Upper lobe of right lung (tissue), 1 donor: ENCODE measurements around the gene PLA2G3. TPM values are rescaled to one million over a fixed set of nuclear protein-coding genes. Genes with fewer than 3 reads are reported as not detected.
A peak's percentile ranks its signal among the peaks of the same experiment; 100 is the strongest.

ENCODE experiments used
- ATAC-seq: fragments of 200-7000 bp; cut with Tn5 transposase; one replicate; pipeline ENCODE4 v1.9.1; 2020; ENCODE audit warnings: mild to moderate bottlenecking, moderate library complexity
- DNase-seq: peaks from one replicate; pipeline ENCODE4 v3.0.0-alpha.2; 2020
- H3K27ac ChIP-seq: fragments of 200-600 bp; one replicate; pipeline ENCODE4 v1.8.0; 2022
- H3K27me3 ChIP-seq: fragments of 200-600 bp; one replicate; pipeline ENCODE4 v1.8.0; 2022; ENCODE audit warnings: mild to moderate bottlenecking
- H3K36me3 ChIP-seq: fragments of 200-600 bp; one replicate; pipeline ENCODE4 v1.8.0; 2022
- H3K4me1 ChIP-seq: fragments of 200-600 bp; one replicate; pipeline ENCODE4 v1.8.0; 2022
- H3K4me3 ChIP-seq: fragments of 200-600 bp; one replicate; pipeline ENCODE4 v1.8.0; 2022; ENCODE audit warnings: mild to moderate bottlenecking
- H3K9me3 ChIP-seq: fragments of 200-600 bp; one replicate; pipeline ENCODE4 v1.8.0; 2022
- intact Hi-C: fragments of 100-400 bp; cut with DNase I; formaldehyde crosslinking; loops from one replicate; pipeline ENCODE4 v1.11.0; 2022
- total RNA-seq: library from RNA; stranded (reverse); fragmentation: NEBNext Ultra II Directional; extraction: Animal tissue kit (Norgen Biotek cat#: 25700); gene quantifications from one replicate; pipeline ENCODE4 v1.2.1, GENCODE V29; 2021
- TF ChIP-seq, protein P1 (sequence below): fragments of 200-600 bp; IDR thresholded peaks from one replicate; pipeline ENCODE4 v1.8.0; 2022; ENCODE audit warnings: antibody characterized with exemption
- donor health status: DM: no; HTN: yes; CAD: no; lungs with severe emphysema.

The PLA2G3 gene
- total RNA-seq, 1 donor from 2014 or later = 6.9 TPM

GRCh38 chr22:31143537-31143936 lies 3.2 kb upstream of the PLA2G3 start:
- no peak overlapping the region for H3K27ac ChIP-seq
- H3K4me1 ChIP-seq = peaks cover under 1% of the 10 kb centered on the region
- TF ChIP-seq, protein P1, sequence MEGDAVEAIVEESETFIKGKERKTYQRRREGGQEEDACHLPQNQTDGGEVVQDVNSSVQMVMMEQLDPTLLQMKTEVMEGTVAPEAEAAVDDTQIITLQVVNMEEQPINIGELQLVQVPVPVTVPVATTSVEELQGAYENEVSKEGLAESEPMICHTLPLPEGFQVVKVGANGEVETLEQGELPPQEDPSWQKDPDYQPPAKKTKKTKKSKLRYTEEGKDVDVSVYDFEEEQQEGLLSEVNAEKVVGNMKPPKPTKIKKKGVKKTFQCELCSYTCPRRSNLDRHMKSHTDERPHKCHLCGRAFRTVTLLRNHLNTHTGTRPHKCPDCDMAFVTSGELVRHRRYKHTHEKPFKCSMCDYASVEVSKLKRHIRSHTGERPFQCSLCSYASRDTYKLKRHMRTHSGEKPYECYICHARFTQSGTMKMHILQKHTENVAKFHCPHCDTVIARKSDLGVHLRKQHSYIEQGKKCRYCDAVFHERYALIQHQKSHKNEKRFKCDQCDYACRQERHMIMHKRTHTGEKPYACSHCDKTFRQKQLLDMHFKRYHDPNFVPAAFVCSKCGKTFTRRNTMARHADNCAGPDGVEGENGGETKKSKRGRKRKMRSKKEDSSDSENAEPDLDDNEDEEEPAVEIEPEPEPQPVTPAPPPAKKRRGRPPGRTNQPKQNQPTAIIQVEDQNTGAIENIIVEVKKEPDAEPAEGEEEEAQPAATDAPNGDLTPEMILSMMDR = no peak
- H3K27me3 ChIP-seq = no peaks in the 10 kb centered on the region
- DNase-seq (peak; percentile 54), ATAC-seq (no peak)
- no peak overlapping the region for H3K4me3 ChIP-seq
- no peaks in the 10 kb centered on the region for H3K9me3 ChIP-seq
- no peaks in the 10 kb centered on the region for H3K36me3 ChIP-seq
- intact Hi-C loops = no loop called here

GRCh38 chr22:31143038-31143437 lies 2.7 kb upstream of the PLA2G3 start:
- H3K9me3 ChIP-seq = no peaks in the 10 kb centered on the region
- TF ChIP-seq, protein P1 = no peak
- H3K27me3 ChIP-seq = no peaks in the 10 kb centered on the region
- intact Hi-C loops = no loop called here
- H3K36me3 ChIP-seq = no peaks in the 10 kb centered on the region
- ATAC-seq (no peak), DNase-seq (peak; percentile 28)
- H3K27ac ChIP-seq = no peak overlapping the region
- H3K4me1 ChIP-seq = no peaks in the 10 kb centered on the region
- H3K4me3 ChIP-seq = no peak overlapping the region

GRCh38 chr22:31142285-31142684 lies 2.0 kb upstream of the PLA2G3 start:
- H3K4me1 ChIP-seq = no peaks in the 10 kb centered on the region
- no peaks in the 10 kb centered on the region for H3K9me3 ChIP-seq
- ATAC-seq (no peak), DNase-seq (peak; percentile 44)
- no peaks in the 10 kb centered on the region for H3K36me3 ChIP-seq
- TF ChIP-seq, protein P1 = no peak
- H3K27me3 ChIP-seq = no peaks in the 10 kb centered on the region
- H3K27ac ChIP-seq = no peak overlapping the region
- H3K4me3 ChIP-seq = no peak overlapping the region
- intact Hi-C loops = no loop called here

DNA sequence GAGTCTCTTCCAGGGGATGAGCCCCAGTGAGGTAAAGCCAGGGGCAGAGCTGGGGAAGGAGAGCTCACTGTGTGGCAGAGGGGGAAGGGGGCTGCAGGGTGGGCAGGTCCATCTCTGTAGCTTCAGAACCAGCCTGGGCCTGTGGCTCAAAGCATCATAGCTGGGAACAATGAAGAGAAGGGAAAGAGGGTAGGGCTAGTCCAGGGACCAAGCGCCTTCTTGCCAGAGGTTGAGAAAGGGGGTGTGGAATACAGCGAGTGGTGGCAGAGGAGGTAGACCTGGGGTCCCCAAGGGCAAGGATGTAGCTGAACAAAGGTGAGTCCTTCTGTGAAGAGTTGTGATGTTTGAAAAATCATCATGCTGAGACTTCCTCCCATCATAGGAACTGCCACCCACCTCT lies 1.2 kb upstream of the PLA2G3 start:
- no peaks in the 10 kb centered on the region for H3K36me3 ChIP-seq
- intact Hi-C loops = no loop called here
- H3K27me3 ChIP-seq = no peaks in the 10 kb centered on the region
- ATAC-seq (no peak), DNase-seq (peak; percentile 38)
- H3K27ac ChIP-seq = peak overlapping the region; percentile 36
- no peaks in the 10 kb centered on the region for H3K4me1 ChIP-seq
- H3K4me3 ChIP-seq = no peak overlapping the region
- TF ChIP-seq, protein P1 = no peak
- no peaks in the 10 kb centered on the region for H3K9me3 ChIP-seq

- Histone ChIP-seq H3K4me1 (no peaks in the 10 kb centered on the region), H3K9me3 (no peaks in the 10 kb centered on the region), H3K27ac (peak overlapping the region; percentile 36), H3K36me3 (no peaks in the 10 kb centered on the region), H3K27me3 (no peaks in the 10 kb centered on the region), H3K4me3 (no peak overlapping the region)
- TF ChIP-seq, protein P1 = no peak
- DNase-seq = no peak
- intact Hi-C loops = no loop called here
- peak; percentile 60 for ATAC-seq
These were observed 438 bp upstream of the PLA2G3 start for GRCh38 chr22:31140746-31141145.

GRCh38 chr22:31139066-31139465 lies 1.2 kb downstream of the PLA2G3 start:
- Histone ChIP-seq H3K4me3 (peak overlapping the region; percentile 40), H3K36me3 (no peaks in the 10 kb centered on the region), H3K27me3 (no peaks in the 10 kb centered on the region), H3K4me1 (no peaks in the 10 kb centered on the region), H3K9me3 (no peaks in the 10 kb centered on the region), H3K27ac (no peak overlapping the region)
- ATAC-seq (no peak), DNase-seq (peak; percentile 23)
- intact Hi-C loops = no loop called here
- TF ChIP-seq, protein P1 = no peak
